ENCODE data around the gene IL1RL2. TPM values are rescaled to one million over a fixed set of nuclear protein-coding genes. Genes with fewer than 3 reads are reported as not detected.

IL1RL2 gene
- total RNA-seq, 1 experiment from 2014 or later: 0.11 TPM

DNA sequence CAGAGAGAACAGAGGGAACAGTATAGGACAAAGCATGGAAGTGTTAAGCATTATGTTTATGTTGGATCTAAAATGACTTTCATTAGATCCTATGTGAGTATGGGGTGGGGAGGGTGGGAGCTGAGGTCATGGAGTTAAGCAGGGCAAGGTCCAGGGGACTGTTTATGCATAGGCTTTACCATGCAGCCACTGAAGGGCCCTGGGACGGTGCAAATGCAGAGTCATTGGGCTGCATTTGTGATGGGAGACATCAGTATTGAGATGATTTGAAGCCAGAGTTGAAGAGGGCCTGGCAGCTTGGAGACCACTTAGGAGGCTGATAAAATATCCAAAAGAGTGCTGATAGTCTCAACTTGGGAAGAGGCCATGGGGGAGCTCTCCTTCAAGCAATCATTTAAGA is 22.7 kb downstream of the IL1RL2 start:
- ChIA-PET CTCF (no interaction called here), POLR2A (ENCODE audit: unreplicated experiment) (no interaction called here)
- no peak for DNase-seq
- BruUV-seq (replicated peaks): no TSS peak
- no peak overlapping the region for H3K4me3 ChIP-seq (ENCODE audit: low read length)
- no peaks in the 10 kb centered on the region for H3K9me2 ChIP-seq (replicated peaks; ENCODE audit: low read length)
- no peak overlapping the region for H3K4me2 ChIP-seq (ENCODE audit: low read length)
- no peak overlapping the region for H2AFZ ChIP-seq (ENCODE audit: low read length)
- H3K27me3 ChIP-seq (ENCODE audit: low read length): no peaks in the 10 kb centered on the region
- no peaks in the 10 kb centered on the region for H4K20me1 ChIP-seq (ENCODE audit: low read length)
- H3K4me1 ChIP-seq (ENCODE audit: insufficient read depth, low read length): no peaks in the 10 kb centered on the region
- no peak overlapping the region for H3K27ac ChIP-seq (ENCODE audit: low read length)
- TF ChIP-seq EZH2phosphoT487 (IDR thresholded peaks at IDR 0.05; ENCODE audit: borderline replicate concordance, low read length) (no peak), EZH2 (IDR thresholded peaks at IDR 0.05; ENCODE audit: low read length, unreplicated experiment) (no peak)
- TF ChIP-seq, protein P1, sequence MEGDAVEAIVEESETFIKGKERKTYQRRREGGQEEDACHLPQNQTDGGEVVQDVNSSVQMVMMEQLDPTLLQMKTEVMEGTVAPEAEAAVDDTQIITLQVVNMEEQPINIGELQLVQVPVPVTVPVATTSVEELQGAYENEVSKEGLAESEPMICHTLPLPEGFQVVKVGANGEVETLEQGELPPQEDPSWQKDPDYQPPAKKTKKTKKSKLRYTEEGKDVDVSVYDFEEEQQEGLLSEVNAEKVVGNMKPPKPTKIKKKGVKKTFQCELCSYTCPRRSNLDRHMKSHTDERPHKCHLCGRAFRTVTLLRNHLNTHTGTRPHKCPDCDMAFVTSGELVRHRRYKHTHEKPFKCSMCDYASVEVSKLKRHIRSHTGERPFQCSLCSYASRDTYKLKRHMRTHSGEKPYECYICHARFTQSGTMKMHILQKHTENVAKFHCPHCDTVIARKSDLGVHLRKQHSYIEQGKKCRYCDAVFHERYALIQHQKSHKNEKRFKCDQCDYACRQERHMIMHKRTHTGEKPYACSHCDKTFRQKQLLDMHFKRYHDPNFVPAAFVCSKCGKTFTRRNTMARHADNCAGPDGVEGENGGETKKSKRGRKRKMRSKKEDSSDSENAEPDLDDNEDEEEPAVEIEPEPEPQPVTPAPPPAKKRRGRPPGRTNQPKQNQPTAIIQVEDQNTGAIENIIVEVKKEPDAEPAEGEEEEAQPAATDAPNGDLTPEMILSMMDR (conservative IDR thresholded peaks at IDR 0.05; ENCODE audit: low read depth, low read length): no peak
- H3K9me3 ChIP-seq (ENCODE audit: low read length): no peaks in the 10 kb centered on the region
- H3K9ac ChIP-seq (ENCODE audit: low read length): no peak overlapping the region
- no peaks in the 10 kb centered on the region for H3K79me2 ChIP-seq (ENCODE audit: low read length)
- no peak for ATAC-seq
- no peaks in the 10 kb centered on the region for H3F3A ChIP-seq (ENCODE audit: low read length, unreplicated experiment)
- H3K36me3 ChIP-seq (ENCODE audit: low read depth, low read length): no peaks in the 10 kb centered on the region
- intact Hi-C loops (cut with micrococcal nuclease): no loop called here

DNA sequence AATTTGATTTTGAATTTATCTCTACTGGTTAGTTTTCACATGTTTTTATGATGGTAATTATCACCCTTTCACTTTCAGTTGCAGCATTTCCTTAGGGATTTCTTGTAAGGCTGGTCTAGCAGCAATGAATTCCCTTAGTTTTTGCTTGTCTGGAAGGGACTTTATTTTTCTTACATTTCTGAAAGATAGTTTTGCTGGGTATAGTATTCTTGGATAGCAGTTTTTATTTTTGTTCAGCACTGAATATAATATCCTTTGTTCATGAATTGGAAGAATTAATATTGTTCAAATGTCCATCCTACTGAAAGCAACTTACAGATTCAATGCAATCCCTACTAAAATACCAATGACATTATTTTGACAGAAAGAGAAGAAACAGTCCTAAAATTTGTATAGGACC is 30.2 kb downstream of the IL1RL2 start:
- DNase-seq (no peak), ATAC-seq (no peak)
- Histone ChIP-seq H3K9ac (ENCODE audit: low read length) (no peak overlapping the region), H3K27ac (ENCODE audit: low read length) (no peak overlapping the region), H3K4me3 (ENCODE audit: low read length) (no peak overlapping the region), H4K20me1 (ENCODE audit: low read length) (no peaks in the 10 kb centered on the region), H3K27me3 (ENCODE audit: low read length) (no peaks in the 10 kb centered on the region), H3F3A (ENCODE audit: low read length, unreplicated experiment) (no peaks in the 10 kb centered on the region), H3K36me3 (ENCODE audit: low read depth, low read length) (no peaks in the 10 kb centered on the region), H3K9me3 (ENCODE audit: low read length) (0 out of 2 replicates have a peak, but pooled peaks cover 10% of the 10 kb centered on the region), H3K4me2 (ENCODE audit: low read length) (no peak overlapping the region), H3K79me2 (ENCODE audit: low read length) (no peaks in the 10 kb centered on the region), H3K9me2 (replicated peaks; ENCODE audit: low read length) (no peaks in the 10 kb centered on the region), H3K4me1 (ENCODE audit: insufficient read depth, low read length) (no peaks in the 10 kb centered on the region), H2AFZ (ENCODE audit: low read length) (no peak overlapping the region)
- BruUV-seq (replicated peaks): no TSS peak
- ChIA-PET POLR2A (ENCODE audit: unreplicated experiment) (no interaction called here), CTCF (no interaction called here)
- TF ChIP-seq EZH2 (IDR thresholded peaks at IDR 0.05; ENCODE audit: low read length, unreplicated experiment) (no peak), EZH2phosphoT487 (IDR thresholded peaks at IDR 0.05; ENCODE audit: borderline replicate concordance, low read length) (no peak)
- TF ChIP-seq, protein P1 (conservative IDR thresholded peaks at IDR 0.05; ENCODE audit: low read depth, low read length): no peak
- intact Hi-C loops (cut with micrococcal nuclease): no loop called here

DNA sequence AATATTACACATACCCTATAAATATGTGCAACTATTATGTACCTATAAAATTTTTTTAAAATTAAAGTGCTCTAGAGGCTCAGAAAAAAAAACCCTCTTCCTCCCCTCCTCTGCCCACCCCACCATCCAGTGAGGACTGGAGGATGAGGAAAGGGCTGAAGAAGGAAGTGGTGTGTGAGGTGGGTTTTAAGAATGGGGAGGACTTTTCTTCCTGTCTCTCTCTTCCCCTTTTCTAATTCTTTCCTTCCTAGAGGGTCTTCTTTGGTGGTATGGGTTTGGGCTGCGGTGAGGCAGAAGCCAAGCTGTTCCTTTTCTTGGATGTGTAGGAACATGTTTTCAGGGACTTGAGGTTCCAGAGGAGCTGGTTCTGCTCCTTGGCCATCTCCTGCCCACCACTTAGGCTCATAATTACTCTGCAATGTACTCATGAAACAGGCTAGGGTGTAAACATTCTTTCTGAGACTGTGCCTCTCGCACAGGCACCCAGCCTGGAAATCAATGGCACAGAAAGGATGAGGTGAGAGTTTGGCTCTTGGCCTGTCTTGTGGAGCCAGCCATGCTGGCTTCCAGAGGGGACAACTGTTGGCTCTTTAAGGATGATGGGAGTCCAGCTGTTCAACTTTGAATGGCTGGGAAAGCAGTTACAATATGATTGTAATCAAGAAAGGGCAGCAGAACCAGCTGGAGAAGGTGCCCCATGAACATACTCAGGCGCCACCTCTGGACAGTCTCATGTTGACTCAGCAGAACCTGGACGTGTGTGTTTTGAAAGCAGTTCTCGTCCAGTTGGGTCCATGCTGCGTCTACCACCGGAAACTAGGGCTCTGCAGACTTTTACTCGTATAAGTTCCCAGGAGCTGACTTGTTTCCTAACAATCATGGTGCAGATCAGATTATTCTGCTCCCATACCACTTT is 38.3 kb downstream of the IL1RL2 start:
- H4K20me1 ChIP-seq (ENCODE audit: low read length): no peaks in the 10 kb centered on the region
- H3K79me2 ChIP-seq (ENCODE audit: low read length): no peaks in the 10 kb centered on the region
- no peaks in the 10 kb centered on the region for H3F3A ChIP-seq (ENCODE audit: low read length, unreplicated experiment)
- ChIA-PET POLR2A (ENCODE audit: unreplicated experiment) (no interaction called here), CTCF (no interaction called here)
- no peaks in the 10 kb centered on the region for H3K9me3 ChIP-seq (ENCODE audit: low read length)
- no peak overlapping the region for H3K4me2 ChIP-seq (ENCODE audit: low read length)
- TF ChIP-seq EZH2 (IDR thresholded peaks at IDR 0.05; ENCODE audit: low read length, unreplicated experiment): no peak
- TF ChIP-seq, protein P1 (conservative IDR thresholded peaks at IDR 0.05; ENCODE audit: low read depth, low read length): 0 out of 2 replicates have a peak, but pooled peaks have one; percentile 14
- DNase-seq (no peak), ATAC-seq (no peak)
- no peak overlapping the region for H3K9ac ChIP-seq (ENCODE audit: low read length)
- H3K27me3 ChIP-seq (ENCODE audit: low read length): no peaks in the 10 kb centered on the region
- H3K36me3 ChIP-seq (ENCODE audit: low read depth, low read length): no peaks in the 10 kb centered on the region
- H3K27ac ChIP-seq (ENCODE audit: low read length): no peak overlapping the region
- intact Hi-C loops (cut with micrococcal nuclease): no loop called here
- H3K4me1 ChIP-seq (ENCODE audit: insufficient read depth, low read length): peaks cover 31% of the 10 kb centered on the region
- H3K4me3 ChIP-seq (ENCODE audit: low read length): no peak overlapping the region
- no peak overlapping the region for H2AFZ ChIP-seq (ENCODE audit: low read length)
- BruUV-seq (replicated peaks): no TSS peak
- H3K9me2 ChIP-seq (replicated peaks; ENCODE audit: low read length): no peaks in the 10 kb centered on the region

All from PC-3 (cell line).